H9 (cell line): Measurements from ENCODE around the gene DNAJC8. TPM values are rescaled to one million over a fixed set of nuclear protein-coding genes. Genes with fewer than 3 reads are reported as not detected.

Experiments used
- DNase-seq: peaks from one replicate; pipeline ENCODE4 v3.0.0-alpha.2; 2017
- H2AFZ ChIP-seq: one replicate; pipeline ENCODE4 v1.6.1; 2013; ENCODE audit warnings: mild to moderate bottlenecking, low read length, control low read depth, moderate library complexity
- H2AK5ac ChIP-seq: 2 replicates; pipeline ENCODE4 v1.6.1; 2013; ENCODE audit warnings: low read length, control low read depth, mixed read lengths; ENCODE audit not compliant: insufficient read length
- H2BK120ac ChIP-seq: one replicate; pipeline ENCODE4 v1.6.1; 2013; ENCODE audit warnings: low read depth, mild to moderate bottlenecking, low read length, control low read depth, inconsistent platforms; ENCODE audit not compliant: poor library complexity, severe bottlenecking
- H2BK12ac ChIP-seq: 2 replicates; pipeline ENCODE4 v1.6.1; 2013; ENCODE audit warnings: low read length, control low read depth, mixed read lengths, low read depth; ENCODE audit not compliant: insufficient read length
- H2BK15ac ChIP-seq: 2 replicates; pipeline ENCODE4 v1.6.1; 2013; ENCODE audit warnings: low read depth, low read length, control low read depth
- H2BK20ac ChIP-seq: one replicate; pipeline ENCODE4 v1.6.1; 2013; ENCODE audit warnings: low read depth, mild to moderate bottlenecking, low read length, control low read depth, inconsistent platforms; ENCODE audit not compliant: poor library complexity, severe bottlenecking
- H2BK5ac ChIP-seq: 2 replicates; pipeline ENCODE4 v1.6.1; 2013; ENCODE audit warnings: low read length, control low read depth, mixed read lengths; ENCODE audit not compliant: insufficient read length
- H3K14ac ChIP-seq: 2 replicates; pipeline ENCODE4 v1.6.1; 2013; ENCODE audit warnings: low read length, control low read depth; ENCODE audit not compliant: insufficient read depth
- H3K18ac ChIP-seq: 2 replicates; pipeline ENCODE4 v1.6.1; 2013; ENCODE audit warnings: low read depth, mild to moderate bottlenecking, mixed read lengths, low read length, control low read depth; ENCODE audit not compliant: insufficient read length
- H3K23ac ChIP-seq: 2 replicates; pipeline ENCODE4 v1.6.1; 2013; ENCODE audit warnings: low read length, control low read depth, mixed read lengths, low read depth; ENCODE audit not compliant: insufficient read length
- H3K23me2 ChIP-seq: 2 replicates; pipeline ENCODE4 v1.6.1; 2013; ENCODE audit warnings: low read depth, mild to moderate bottlenecking, mixed read lengths, low read length, control low read depth; ENCODE audit not compliant: insufficient read length, poor library complexity, severe bottlenecking
- H3K27ac ChIP-seq: 2 replicates; pipeline ENCODE4 v1.5.1; 2013; ENCODE audit warnings: low read length, control low read depth, mixed read lengths, low read depth; ENCODE audit not compliant: insufficient read length
- H3K27me3 ChIP-seq: 2 replicates; pipeline ENCODE4 v1.6.1; 2013; ENCODE audit warnings: low read length, control low read depth, inconsistent platforms; ENCODE audit not compliant: insufficient read depth
- H3K4ac ChIP-seq: 2 replicates; pipeline ENCODE4 v1.6.1; 2013; ENCODE audit warnings: low read depth, mild to moderate bottlenecking, control low read depth, inconsistent platforms, low read length, moderate library complexity
- H3K4me1 ChIP-seq: 2 replicates; pipeline ENCODE4 v1.6.1; 2013; ENCODE audit warnings: low read length, control low read depth, inconsistent platforms; ENCODE audit not compliant: insufficient read depth
- H3K4me2 ChIP-seq: 2 replicates; pipeline ENCODE4 v1.6.1; 2013; ENCODE audit warnings: low read length, control low read depth, mixed read lengths; ENCODE audit not compliant: insufficient read length, insufficient read depth
- H3K56ac ChIP-seq: 2 replicates; pipeline ENCODE4 v1.6.1; 2013; ENCODE audit warnings: low read depth, mild to moderate bottlenecking, mixed read lengths, low read length, control low read depth; ENCODE audit not compliant: insufficient read length
- H3K79me1 ChIP-seq: 2 replicates; pipeline ENCODE4 v1.6.1; 2013; ENCODE audit warnings: low read depth, mild to moderate bottlenecking, moderate library complexity, low read length, control low read depth, inconsistent platforms; ENCODE audit not compliant: insufficient read depth, poor library complexity, severe bottlenecking
- H3K79me2 ChIP-seq: 2 replicates; pipeline ENCODE4 v1.6.1; 2013; ENCODE audit warnings: low read length, control low read depth, inconsistent platforms; ENCODE audit not compliant: insufficient read depth
- H3K9ac ChIP-seq: 2 replicates; pipeline ENCODE4 v1.6.1; 2013; ENCODE audit warnings: low read length, control low read depth, mixed read lengths; ENCODE audit not compliant: insufficient read length; ENCODE audit errors: extremely low read depth
- H3K9me3 ChIP-seq: one replicate; pipeline ENCODE4 v1.6.1; 2013; ENCODE audit warnings: low read depth, low read length, inconsistent platforms; ENCODE audit not compliant: control insufficient read depth
- H3T11ph ChIP-seq: one replicate; pipeline ENCODE4 v1.6.1; 2013; ENCODE audit warnings: mild to moderate bottlenecking, low read length, control low read depth, inconsistent platforms
- H4K20me1 ChIP-seq: one replicate; pipeline ENCODE4 v1.6.1; 2013; ENCODE audit not compliant: control insufficient read depth, insufficient read length, insufficient read depth
- H4K5ac ChIP-seq: 2 replicates; pipeline ENCODE4 v1.6.1; 2013; ENCODE audit warnings: low read depth, mild to moderate bottlenecking, mixed read lengths, low read length, control low read depth; ENCODE audit not compliant: insufficient read length
- H4K8ac ChIP-seq: replicated peaks from 2 replicates; pipeline ENCODE4 v1.6.1; 2013; ENCODE audit warnings: low read length, control low read depth, mixed read lengths, low read depth; ENCODE audit not compliant: insufficient read length
- H4K91ac ChIP-seq: 2 replicates; pipeline ENCODE4 v1.6.1; 2013; ENCODE audit warnings: low read depth, mild to moderate bottlenecking, moderate library complexity, mixed read lengths, low read length, control low read depth; ENCODE audit not compliant: insufficient read length
- H3K27ac Mint-ChIP-seq, 3 experiments: 2 replicates in 2 of 3; 3 replicates in 1 of 3; pipeline ENCODE4 v1.8.0; 2020 to 2021; ENCODE audit warnings: mixed read lengths in 3 of 3, mild to moderate bottlenecking in 1 of 3, moderate library complexity in 1 of 3
- H3K27me3 Mint-ChIP-seq: 2 replicates; pipeline ENCODE4 v1.8.0; 2021; ENCODE audit warnings: low read depth, mild to moderate bottlenecking, moderate library complexity, mixed read lengths
- H3K36me3 Mint-ChIP-seq, 3 experiments: 2 replicates in 2 of 3; 3 replicates in 1 of 3; pipeline ENCODE4 v1.8.0; 2020 to 2021; ENCODE audit warnings: low read depth in 3 of 3, mixed read lengths in 3 of 3; ENCODE audit not compliant: insufficient read depth in 1 of 3
- H3K4me1 Mint-ChIP-seq, 2 experiments: 2 replicates each; pipeline ENCODE4 v1.8.0; 2020; ENCODE audit warnings: mixed read lengths in 2 of 2
- H3K4me3 Mint-ChIP-seq, 2 experiments: 2 replicates in 1 of 2; 3 replicates in 1 of 2; pipeline ENCODE4 v1.8.0; 2020 to 2021; ENCODE audit warnings: mild to moderate bottlenecking in 2 of 2, mixed read lengths in 2 of 2, moderate library complexity in 1 of 2
- H3K9me3 Mint-ChIP-seq, 2 experiments: 2 replicates in 1 of 2; 3 replicates in 1 of 2; pipeline ENCODE4 v1.8.0; 2020; ENCODE audit warnings: mild to moderate bottlenecking in 2 of 2, mixed read lengths in 2 of 2, moderate library complexity in 1 of 2
- CTCF ChIP-seq: fragments of 200-600 bp; sonication (generic); conservative IDR thresholded peaks from 3 replicates; pipeline ENCODE4 v1.8.0; 2021; ENCODE audit warnings: antibody characterized with exemption, mild to moderate bottlenecking
- WGBS: extraction: QIAGEN DNeasy Blood & Tissue Kit; methylation state at CpG from one replicate; pipeline ENCODE4 v1.1.7; 2013; ENCODE audit warnings: missing lambda C conversion rate, low lambda C conversion rate, mixed read lengths; ENCODE audit not compliant: insufficient read length; ENCODE audit errors: extremely low coverage; 5-methylcytosine and 5-hydroxymethylcytosine counted together
- total RNA-seq: library from RNA; stranded (reverse); gene quantifications from 2 replicates; pipeline ENCODE4 v1.2.1, GENCODE V29; 2021

Gene DNAJC8
- total RNA-seq, 1 experiment from 2014 or later, result 132 TPM

GRCh38 chr1:28155628-28156027, 77.2 kb downstream of the DNAJC8 start:
- no peak overlapping the region for H4K91ac ChIP-seq
- H2BK12ac ChIP-seq, result no peak overlapping the region
- H4K5ac ChIP-seq, result no peak overlapping the region
- no peak overlapping the region for H3K4ac ChIP-seq
- no peak overlapping the region for H2BK15ac ChIP-seq
- Mint-ChIP-seq H3K4me3 (no peak overlapping the region), H3K27me3 (no peaks in the 10 kb centered on the region), H3K9me3 (no peaks in the 10 kb centered on the region), H3K27ac (no peak overlapping the region), H3K4me1 (peaks cover 0 to 3% of the 10 kb centered on the region in 2 experiments; a peak in 2 of 4 replicates), H3K36me3 (no peaks in the 10 kb centered on the region; a peak in 1 of 7 replicates)
- no CpG with 5 or more reads among the region's 4 CpGs for WGBS
- H2BK5ac ChIP-seq, result no peak overlapping the region
- no peaks in the 10 kb centered on the region; the same call in 1 of the 2 replicates for H3K4me1 ChIP-seq
- H3T11ph ChIP-seq, result no peak overlapping the region
- no peak overlapping the region for H2AK5ac ChIP-seq
- no peaks in the 10 kb centered on the region for H3K23me2 ChIP-seq
- H3K79me1 ChIP-seq, result no peaks in the 10 kb centered on the region
- no peak overlapping the region for H4K8ac ChIP-seq
- no peak overlapping the region for H3K27ac ChIP-seq
- H3K14ac ChIP-seq, result no peak overlapping the region
- no peak overlapping the region for H3K4me2 ChIP-seq
- no peak overlapping the region for H2BK20ac ChIP-seq
- H3K9ac ChIP-seq, result no peak overlapping the region
- TF ChIP-seq CTCF, result no peak
- H3K9me3 ChIP-seq, result no peaks in the 10 kb centered on the region
- no peak overlapping the region for H3K18ac ChIP-seq
- H3K27me3 ChIP-seq, result no peaks in the 10 kb centered on the region
- H4K20me1 ChIP-seq, result no peaks in the 10 kb centered on the region
- no peak overlapping the region for H2BK120ac ChIP-seq
- DNase-seq, result no peak
- H3K56ac ChIP-seq, result no peak overlapping the region
- no peaks in the 10 kb centered on the region for H3K79me2 ChIP-seq
- H2AFZ ChIP-seq, result no peak overlapping the region
- H3K23ac ChIP-seq, result no peak overlapping the region
